ENCODE measurements around the gene RELL2.

RELL2 gene

DNA sequence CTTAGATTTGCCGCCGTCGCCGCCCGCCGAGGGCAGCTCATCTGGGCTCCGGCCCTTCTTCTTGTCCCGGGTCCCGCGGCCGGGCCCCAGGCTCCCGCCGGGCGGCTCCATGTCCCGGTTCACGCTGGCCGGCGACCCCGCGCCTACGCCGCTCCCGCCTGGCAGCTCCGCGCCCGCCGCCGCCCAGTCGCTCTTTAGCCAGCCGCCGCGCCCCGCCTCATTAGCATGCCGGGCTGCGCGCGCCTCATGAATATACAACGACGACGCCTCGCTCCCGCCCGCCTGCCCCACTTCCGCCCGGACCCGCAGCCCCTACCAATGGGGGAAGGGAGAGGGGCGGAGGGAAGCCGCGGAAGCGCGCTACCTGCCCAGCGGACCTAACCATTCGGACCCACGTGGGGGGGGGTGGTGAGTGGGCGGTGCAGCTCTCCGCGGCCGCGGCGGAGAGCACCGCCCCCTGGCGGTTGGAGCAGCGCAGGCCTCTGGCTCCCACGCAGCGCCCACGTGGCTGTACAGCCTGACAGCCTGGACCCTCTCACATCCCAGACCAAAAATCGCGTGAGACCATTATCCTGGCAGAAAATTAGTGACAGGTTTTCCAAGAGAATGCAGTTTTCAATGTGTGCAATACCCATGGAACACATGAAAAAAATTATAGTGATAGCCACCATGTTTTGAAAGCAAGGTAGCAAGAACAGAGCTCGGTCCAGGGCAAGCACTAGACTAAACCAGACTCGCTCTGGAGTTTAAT lies 17.8 kb upstream of the RELL2 start, which contains the start of gene DIAPH1:
DIAPH1 (minus strand) TSS at position 197 of the 751 bp plus-strand sequence; CDS start at position 111, 86 bp downstream.
- DNase-seq (ENCODE audit: low read depth in 2 of 2) = peak; percentile 98 to 99

DNA sequence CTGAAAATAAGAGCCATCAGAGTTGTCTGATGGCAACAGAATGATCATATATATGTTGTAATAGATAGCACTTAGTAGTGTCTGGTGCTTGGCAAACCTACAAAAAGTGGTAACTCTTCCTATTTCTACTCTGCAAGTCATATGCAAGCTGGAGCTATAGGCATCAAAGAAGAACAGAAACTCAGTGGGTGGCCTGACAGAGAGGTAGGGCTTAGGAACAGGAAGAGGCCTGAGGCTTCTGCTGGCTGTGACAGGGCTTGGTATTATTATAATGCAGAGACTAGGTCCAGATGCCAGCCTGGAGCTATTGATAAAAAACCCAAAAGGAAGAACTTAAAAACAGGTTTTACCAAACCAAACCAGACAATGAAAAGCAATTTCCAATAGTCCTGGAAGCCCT lies 13.6 kb upstream of the RELL2 start:
- DNase-seq (ENCODE audit: low read depth in 2 of 2) = no peak

DNA sequence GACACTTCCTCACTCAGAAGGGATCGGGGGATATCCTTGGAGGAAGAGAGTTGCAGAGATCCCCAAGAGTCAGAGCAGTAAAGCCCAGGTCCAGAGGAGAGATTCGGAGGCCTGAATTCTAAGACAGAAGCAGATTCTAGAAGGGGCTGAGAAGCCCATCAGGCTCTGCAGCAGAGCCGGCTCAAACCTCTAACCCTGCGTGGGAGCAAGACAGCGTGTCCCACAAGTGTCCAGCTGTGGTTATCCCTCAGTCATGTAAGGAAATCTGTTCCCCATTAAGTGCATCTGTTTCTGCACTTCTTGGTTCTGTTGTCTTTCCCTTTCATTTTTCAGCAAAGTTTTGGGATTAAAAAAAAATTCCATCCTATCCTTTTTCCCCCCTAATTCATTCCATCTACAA lies 13.2 kb upstream of the RELL2 start:
- no peak for DNase-seq (ENCODE audit: low read depth in 2 of 2)

DNA sequence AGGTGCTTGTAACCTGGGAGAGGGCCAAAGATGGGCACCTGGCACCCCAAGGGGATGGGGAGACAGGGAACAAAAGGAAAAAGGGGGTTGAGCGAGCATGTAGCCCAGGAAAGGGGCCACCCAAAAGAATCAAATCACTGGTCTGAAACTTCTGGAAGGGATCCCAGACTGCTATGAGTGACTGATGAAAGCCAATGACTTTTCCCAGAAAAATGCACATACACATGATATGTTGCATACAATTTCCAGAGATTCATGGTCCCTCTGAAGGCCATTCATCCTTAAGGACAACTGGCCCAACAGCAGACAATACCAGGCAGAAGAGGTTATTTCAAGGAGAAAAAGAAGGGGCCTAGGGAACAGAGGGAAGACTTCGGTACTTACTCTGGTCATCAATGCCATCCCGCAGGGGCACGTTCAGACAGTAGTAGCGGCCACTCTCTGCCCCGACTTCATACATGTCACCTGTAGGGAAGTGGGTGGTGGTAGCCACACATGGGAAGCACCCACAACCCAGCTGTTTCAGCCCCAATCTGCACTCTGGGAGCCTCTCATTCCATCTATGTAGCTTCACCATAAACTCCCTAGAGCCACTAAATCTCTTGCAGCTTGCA lies 8.5 kb upstream of the RELL2 start:
- no peak for DNase-seq (ENCODE audit: low read depth in 2 of 2)

DNA sequence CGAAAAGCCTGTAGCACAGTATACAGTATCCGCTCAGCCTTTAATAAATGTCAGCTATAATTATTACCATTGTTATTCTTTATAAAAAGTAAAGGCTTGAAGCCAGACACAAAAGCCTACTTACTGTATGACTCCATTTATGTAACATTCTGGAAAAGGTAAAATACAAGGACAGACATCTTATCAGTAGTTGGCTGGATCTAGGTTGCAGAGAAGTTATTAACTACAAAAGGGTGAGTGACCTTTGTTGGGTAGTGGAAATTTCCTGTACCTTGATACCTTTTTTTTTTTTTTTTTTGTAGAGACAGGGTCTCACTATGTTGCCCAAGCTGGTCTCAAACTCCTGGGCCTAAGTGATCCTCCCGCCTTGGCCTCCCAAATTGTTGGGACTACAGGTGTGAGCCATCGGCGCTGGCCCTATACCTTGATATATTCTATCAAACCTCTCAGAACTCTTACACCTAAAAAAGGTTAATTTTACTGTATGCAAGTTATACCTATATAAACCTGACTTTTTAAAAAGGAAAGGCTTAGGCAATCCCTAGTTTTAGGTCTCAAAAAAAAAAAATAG lies 6.1 kb upstream of the RELL2 start:
- DNase-seq (ENCODE audit: low read depth in 2 of 2) = no peak

DNA sequence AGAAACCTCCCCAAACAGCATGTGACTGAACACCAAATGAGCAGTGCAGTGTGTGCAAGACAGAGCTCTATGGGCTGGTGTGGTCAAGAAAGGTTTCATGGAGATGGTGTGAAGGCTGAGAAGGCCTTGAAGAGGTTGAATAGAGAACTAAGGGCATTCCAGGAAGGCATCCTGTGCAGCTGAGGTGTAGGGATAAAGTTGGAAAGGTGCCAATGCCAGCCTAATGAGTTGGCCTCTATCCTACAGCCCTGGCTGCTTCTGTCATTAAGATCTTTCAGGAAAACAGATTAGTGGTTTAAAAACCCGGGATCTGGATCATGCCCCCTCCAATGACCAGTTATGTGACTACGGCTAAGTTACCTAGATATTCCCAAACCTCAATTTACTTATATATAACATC lies 4.1 kb upstream of the RELL2 start:
- DNase-seq (ENCODE audit: low read depth in 2 of 2) = no peak

DNA sequence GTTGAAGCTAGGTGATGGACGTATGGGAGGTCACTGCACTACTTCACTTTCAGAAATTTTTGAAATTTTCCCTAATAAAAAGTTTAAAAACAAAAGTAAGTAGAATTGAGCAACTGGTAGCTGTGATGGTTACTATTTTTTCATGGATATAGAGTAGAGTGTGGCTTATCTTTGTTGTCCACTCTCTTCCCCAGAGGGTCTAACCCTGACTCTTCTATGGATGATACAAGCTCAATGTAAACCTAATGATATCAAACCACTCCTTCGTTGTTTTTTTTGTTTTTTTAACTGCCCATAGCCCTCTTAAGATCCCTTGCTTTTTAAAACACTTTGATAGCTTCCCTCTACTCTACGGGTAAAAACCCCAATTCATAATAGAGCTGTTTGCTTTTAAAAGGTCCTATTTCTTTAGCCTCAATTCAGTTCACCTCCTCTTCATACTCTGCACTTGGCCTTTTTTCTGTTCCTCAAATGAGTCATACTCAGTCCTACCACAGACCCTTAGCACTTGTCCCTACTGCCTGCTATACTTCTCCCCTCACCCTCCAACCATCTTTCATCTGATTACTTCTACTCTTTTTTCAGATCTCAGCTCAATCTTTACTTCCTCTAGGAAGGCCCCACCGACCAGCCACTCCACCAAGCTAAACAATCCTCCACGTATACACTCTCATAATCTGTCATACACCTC lies 2.8 kb upstream of the RELL2 start:
- DNase-seq (ENCODE audit: low read depth in 2 of 2) = no peak

DNA sequence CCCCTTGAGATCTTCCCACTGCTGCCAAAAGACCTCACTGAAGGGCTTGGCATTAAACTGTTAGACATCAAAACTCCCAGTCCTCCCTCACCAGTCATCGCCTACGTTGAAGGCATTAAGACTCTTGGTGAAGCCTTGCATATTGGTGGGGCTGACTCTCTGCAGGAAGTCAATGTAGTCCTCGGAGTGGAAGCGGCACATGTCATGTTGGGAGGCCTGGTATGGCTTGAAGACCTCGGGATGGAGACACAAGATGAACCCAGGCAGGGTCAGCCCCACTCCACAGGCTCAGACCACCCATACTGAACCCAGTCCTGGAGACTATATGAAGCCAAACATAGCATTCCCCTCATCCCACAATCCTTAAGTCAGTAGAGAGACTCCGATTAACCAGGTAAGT lies 2.1 kb upstream of the RELL2 start:
- DNase-seq (ENCODE audit: low read depth in 2 of 2) = no peak

DNA sequence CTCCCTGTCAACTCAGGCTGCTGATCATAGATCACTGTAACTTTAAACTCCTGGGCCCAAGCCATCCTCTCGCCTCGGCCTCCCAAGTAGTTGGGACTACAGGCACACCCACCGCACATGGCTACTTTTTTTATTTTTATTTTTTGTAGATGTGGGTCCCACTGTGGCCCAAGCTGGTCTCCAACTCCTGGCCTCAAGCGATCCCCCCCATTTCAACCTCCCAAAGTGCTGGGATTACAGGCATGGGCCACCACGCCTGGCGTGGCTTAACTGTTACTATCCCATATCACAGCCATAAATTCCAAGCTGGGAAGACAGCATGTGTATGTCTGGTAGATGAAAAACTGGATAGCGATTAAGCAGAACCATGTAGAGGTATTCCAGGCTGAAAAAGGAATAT lies 1.2 kb upstream of the RELL2 start:
- DNase-seq (ENCODE audit: low read depth in 2 of 2) = no peak

DNA sequence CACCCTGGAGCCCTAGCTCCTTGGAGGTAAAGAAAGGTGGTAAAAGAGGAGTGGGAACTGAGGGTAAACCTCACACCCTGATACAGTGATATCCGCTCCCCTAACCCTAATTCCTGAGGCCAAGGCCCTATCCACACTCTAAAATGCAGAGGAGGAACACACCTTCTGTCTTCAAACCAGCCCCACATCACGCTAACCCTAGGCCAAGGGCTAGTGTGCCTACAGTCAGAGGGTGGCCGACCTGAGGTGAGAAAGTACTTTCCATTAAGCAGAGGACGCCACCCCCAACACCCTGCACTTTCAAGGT lies 738 bp upstream of the RELL2 start:
- DNase-seq (ENCODE audit: low read depth in 2 of 2) = no peak

DNA sequence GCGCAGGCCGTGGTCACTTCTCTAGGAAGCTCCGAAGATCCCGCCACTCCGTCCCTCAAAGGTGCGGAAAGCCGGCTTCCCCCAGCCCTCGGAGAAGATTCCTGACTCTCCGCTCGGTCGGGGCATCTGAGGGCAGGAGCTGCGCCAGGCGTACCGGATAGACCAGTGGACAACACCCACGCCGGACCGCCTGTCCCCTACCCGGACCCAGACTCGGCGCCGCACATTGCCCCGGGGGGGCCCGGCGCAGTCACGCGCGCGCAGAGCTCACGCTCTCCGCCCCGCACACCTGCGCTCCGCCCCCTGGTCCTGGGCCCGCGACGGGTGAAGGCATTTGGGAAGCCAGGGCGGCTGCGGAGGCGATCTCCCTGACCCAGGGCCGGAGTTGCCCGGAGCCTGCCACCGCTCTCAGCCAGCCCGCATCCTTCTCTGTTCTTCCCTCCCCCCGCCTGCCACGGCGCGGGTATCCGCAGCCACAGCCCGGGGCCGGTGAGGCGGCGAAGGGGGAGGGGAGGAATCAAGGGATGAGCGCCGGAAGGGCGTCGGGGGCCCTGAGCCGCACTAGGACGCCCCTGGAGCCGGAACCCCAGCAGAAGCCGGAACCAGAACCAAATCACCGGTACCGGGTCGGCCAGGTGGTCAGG lies 448 bp downstream of the RELL2 start:
- DNase-seq (ENCODE audit: low read depth in 2 of 2) = peak; percentile 32 to 45

DNA sequence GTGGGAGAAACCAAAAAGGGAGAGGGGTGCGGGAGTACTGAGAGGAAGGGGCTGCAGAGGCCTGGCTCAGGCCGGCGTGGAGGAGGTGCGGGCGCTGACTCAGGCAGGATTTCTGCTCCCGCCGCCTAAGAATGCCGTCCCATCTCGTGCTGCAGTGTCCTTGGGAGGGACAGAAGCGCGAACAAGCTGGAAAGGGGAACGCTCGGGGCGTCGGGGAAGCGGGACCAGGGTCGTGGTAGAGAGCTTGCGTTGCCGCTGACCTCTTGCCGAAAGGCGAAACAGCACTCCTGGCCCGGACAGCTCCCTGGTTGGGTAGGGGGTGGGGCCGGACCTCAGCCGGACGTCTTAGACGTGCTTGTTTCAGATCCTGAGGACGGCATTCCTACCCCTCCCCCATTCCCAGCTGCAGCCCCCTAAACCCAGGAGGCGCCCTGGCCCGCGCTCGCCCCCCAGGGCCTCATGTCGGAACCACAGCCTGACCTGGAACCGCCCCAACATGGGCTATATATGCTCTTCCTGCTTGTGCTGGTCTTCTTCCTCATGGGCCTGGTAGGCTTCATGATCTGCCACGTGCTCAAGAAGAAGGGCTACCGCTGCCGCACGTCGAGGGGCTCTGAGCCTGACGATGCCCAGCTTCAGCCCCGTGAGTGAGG lies 1.1 kb downstream of the RELL2 start:
- DNase-seq (ENCODE audit: low read depth in 2 of 2) = peak; percentile 20 to 31

DNA sequence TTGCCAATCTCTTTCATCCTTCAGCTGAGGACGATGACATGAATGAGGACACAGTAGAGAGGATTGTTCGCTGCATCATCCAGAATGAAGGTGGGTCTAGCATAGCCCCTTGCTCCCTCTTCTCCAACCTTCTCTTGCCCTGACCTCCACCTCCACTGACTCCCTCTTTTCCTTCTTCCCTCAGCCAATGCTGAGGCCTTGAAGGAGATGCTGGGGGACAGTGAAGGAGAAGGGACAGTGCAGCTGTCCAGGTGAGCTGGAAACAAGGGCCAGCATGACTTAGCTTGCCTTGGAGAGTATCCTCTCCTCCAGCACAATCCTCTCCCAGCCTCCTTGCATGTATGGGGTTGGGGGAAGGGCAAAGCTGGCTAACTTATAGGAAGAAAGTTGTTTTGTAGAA lies 2.0 kb downstream of the RELL2 start:
- DNase-seq (ENCODE audit: low read depth in 2 of 2) = no peak

DNA sequence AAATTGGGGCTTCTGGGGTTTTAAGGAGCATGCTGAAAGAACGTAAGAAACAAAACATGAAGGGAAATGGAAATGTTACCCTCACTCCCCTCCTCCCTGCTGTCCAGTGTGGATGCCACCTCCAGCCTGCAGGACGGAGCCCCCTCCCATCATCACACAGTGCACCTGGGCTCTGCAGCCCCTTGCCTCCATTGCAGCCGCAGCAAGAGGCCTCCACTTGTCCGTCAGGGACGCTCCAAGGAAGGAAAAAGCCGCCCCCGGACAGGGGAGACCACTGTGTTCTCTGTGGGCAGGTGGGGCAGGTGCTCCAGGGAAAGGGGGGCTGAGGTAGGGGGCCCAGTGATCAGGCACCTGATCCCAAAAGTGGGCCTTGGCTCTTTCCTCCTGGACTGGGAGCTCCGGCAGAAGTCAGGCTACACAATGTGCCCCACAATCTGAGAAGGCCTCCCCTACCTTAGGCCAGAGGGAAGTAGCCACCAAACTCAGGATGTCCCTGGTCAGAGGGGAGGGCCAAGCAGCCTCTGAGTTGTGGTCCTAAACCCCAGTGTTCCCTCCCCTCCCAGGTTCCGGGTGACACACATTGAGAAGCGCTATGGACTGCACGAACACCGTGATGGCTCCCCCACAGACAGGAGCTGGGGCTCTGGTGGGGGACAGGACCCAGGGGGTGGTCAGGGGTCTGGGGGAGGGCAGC lies 2.7 kb downstream of the RELL2 start:
- no peak for DNase-seq (ENCODE audit: low read depth in 2 of 2)

DNA sequence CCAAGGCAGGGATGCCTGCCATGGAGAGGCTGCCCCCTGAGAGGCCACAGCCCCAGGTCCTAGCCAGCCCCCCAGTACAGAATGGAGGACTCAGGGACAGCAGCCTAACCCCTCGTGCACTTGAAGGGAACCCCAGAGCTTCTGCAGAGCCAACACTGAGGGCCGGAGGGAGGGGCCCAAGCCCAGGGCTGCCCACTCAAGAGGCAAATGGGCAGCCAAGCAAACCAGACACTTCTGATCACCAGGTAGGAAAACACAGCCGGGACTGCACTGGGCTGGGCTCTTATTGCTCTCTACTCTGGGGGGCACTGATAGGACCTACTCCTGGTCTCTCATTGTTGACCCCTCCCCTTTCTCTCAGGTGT lies 3.2 kb downstream of the RELL2 start:
- no peak for DNase-seq (ENCODE audit: low read depth in 2 of 2)

DNA sequence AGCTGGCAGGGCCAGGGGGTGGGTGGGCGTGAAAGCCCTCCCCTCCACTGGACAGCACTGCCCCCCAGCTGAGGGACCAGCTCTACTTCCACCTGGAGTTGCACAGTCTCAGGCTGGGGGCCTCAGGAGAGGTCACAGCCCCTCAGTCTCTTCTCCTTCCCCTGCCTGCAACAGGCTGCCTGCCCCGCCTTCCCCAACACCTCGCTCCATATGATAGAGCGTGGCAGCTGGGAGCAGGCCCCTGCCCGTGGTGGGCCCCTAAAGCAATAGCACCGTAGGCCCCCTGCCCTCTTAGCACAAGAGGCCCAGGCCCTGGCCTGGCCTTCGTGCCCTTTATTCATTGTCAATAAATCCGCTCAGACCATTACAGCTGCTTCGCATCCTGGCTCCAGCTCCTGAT lies 3.9 kb downstream of the RELL2 start:
- no peak for DNase-seq (ENCODE audit: low read depth in 2 of 2)

DNA sequence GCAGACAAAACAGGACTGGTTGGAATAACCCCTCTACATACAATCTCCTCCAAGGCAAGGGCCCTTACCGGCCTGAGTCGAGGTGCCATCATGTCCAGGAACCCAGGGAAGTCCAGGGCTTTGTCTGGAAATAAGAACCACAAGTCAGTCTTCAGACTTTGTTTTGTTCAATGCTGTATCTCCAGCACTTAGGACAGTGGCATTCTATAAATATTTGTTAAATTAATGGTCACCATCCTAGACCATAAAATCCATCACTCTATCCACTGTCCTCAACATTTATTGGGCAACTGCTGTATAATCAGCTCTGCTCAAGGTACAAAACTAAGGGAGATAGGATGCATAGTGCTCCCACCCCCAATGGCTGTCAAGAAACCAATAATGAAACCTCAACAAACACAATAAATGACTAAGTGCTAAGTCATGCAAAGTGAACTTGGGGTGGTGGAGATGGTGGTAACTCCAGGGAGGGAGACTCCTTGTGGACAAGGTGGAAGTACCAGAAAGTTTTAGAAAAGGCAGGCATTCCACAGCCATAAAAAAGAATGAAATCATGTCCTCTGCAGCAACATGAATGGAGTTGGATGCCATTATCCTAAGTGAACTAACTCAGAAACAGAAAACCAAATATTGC lies 5.0 kb downstream of the RELL2 start:
- no peak for DNase-seq (ENCODE audit: low read depth in 2 of 2)

DNA sequence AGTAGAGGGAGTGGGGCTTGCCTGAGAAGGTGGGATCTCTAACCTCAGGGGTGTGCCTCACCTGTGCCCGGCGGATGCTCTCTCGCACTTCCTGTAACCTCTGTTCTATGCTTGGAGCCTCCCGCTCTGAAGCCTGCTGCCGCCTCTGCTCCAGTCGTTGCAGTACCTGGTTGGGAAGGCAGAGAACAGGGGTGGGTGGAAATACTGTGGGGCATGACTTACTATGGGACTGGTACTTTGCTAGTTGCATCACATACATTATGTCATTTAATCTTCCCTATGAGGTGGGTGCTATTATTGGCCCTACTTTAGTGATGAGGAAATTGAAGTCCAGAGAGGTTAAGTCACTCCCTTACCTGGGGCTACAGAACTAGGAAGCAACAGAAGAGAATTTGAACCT lies 9.2 kb downstream of the RELL2 start:
- DNase-seq (ENCODE audit: low read depth in 2 of 2) = no peak

DNA sequence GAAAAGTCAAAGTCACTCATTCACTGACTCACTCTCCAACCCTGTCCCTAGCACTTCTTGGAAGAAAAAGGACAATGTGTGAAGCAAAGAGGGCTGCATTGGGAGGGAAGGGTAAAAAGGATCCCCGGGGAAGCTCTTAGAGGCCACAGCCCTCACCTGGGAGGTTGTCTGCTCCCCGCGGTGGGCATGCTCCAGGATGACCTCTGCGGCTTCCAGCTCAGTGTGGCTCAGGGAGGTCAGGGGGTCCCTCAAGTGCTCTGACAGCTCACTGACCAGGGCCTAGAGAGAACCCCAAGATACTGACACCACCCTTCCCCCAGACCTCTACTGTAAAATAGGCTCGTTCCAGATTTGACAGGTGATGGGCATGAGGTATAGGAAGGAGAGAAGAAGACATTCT lies 10.4 kb downstream of the RELL2 start:
- no peak for DNase-seq (ENCODE audit: low read depth in 2 of 2)

DNA sequence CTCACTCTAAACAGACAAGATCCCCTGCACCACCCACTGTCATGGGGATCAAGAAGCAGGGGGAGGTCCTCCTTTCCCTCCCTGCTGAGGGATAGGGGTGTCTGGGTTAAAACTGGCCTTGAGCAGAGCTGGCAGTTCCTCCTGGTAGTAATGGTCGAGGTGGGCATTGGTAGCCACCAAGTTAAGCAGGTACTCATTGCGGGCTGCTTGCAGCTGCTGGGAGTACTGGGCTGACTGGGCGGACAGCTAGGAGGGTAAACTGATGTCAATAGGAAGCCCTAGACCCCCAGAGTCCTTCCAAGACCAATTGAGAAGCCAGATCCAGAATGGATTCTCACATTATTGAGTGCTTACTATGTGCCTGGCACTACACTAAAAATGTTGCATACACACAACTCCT lies 11.1 kb downstream of the RELL2 start:
- DNase-seq (ENCODE audit: low read depth in 2 of 2) = no peak

Data from stimulated activated CD4-positive, alpha-beta T cell treated with anti-CD3 and anti-CD28 coated beads, Interleukin-12 subunit alpha, Interleukin-12 subunit beta, amount 100 ng/mL, for 24 hours (primary cell).